ENCODE results near the gene RNF220.

The RNF220 gene

DNA sequence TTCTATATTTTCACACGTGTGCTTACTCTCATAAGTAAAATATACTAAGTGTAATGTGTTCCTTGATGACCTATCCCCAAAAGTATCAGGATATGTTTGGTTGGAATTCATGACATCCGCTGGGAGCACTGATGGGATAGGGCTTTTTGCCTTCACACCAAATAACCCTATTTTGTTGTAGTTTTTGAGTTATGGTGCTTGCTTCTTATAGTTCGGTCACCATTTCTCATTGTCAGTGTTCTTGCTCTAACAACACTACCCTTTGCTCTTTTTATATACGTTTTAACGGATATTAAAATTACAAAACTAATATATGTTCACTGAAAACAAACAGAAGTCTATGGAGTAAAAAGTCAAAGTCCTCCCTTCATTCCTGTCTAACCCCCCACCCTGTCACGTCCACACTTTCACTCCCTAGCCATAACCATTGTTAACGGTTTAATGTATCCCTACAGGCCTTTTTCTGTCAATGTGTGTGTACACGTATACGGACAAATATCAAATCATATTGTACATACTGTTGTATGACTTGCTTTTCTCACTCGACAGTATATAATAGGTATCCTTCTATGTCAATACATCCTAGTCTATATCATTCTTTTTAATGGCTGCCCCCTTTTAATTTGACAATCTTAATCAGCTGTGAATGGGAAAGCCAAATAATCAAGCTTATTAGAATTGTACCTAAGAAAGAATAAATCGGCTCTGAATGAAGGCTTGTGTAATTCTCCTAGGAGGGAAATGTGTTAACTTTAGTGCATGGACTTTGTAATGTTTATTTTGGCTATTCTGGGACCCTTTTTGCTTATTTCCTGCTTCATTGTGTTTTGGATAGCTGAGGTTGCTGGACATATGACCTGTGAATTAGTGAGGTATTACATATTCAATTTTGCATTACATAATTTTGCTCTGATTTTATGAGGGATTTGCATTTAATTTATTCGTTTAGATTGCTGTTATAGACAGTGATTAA lies 3.5 kb upstream of the RNF220 start:
- H3K9me3 ChIP-seq (ENCODE audit: low read depth, low read length), result no peaks in the 10 kb centered on the region
- H3K4me3 ChIP-seq, result no peak overlapping the region
- DNase-seq (ENCODE audit: low read depth, low spot score), result no peak
- H3K36me3 ChIP-seq (ENCODE audit: insufficient read depth, low read length), result no peaks in the 10 kb centered on the region
- no peak overlapping the region for H3K27ac ChIP-seq
- no peak for TF ChIP-seq FOXP2 (optimal IDR thresholded peaks at IDR 0.05; ENCODE audit: control extremely low read depth, extremely low read length, insufficient read depth)
- TF ChIP-seq POLR2AphosphoS5 (IDR thresholded peaks at IDR 0.05; ENCODE audit: borderline replicate concordance, low read depth, low read length), result no peak
- no peak for TF ChIP-seq EZH2 (IDR thresholded peaks at IDR 0.05)
- no peak overlapping the region for H3K9ac ChIP-seq (ENCODE audit: insufficient read length)

DNA sequence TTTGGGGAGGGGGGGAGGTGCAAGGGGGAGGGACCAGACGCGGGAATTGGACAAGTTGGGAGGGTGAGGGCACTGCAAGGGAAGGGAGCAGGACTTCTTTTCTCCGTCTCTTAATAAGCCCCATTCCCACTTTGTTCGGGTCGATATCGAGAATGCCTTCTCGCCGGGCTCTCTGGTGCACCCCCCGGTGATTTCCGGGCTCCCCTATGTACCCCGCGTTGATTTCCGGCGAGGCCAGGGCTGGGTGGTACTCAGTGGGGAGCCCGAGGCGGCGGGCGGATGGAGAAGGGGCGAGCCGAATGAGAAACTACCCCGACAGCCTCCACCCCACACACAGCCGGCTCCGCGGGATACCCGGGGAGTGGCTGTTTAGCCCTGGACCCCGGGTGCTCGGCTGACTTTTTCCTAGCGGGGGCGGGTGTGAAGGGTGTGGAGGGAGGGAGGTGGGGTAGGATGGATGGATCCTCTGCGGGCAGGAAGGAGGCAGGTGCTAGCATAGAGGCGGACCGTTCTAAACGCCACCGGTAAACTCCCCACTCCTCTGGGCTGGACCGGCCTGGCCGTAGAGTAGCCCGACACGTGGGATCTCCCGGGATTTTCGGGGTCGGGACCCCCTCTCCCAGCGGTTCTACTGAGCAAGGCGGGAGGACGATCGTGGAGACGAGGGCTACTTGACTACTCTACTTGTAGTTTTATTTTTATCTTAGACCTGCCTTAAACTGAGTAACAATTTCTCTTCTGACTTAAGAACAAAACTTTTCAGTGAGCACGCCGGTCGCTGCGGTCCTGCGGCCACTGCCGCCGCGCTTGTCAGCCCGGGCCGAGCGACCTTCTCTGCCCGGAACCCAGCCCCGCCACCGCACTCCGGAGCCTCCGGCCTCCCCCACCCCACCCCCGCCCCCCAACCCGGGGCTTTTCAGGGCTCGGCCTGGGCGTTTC lies 1.0 kb downstream of the RNF220 start:
- Histone ChIP-seq H3K27ac (no peak overlapping the region), H3K9ac (ENCODE audit: insufficient read length) (no peak overlapping the region)
- DNase-seq (ENCODE audit: low read depth, low spot score), result no peak

DNA sequence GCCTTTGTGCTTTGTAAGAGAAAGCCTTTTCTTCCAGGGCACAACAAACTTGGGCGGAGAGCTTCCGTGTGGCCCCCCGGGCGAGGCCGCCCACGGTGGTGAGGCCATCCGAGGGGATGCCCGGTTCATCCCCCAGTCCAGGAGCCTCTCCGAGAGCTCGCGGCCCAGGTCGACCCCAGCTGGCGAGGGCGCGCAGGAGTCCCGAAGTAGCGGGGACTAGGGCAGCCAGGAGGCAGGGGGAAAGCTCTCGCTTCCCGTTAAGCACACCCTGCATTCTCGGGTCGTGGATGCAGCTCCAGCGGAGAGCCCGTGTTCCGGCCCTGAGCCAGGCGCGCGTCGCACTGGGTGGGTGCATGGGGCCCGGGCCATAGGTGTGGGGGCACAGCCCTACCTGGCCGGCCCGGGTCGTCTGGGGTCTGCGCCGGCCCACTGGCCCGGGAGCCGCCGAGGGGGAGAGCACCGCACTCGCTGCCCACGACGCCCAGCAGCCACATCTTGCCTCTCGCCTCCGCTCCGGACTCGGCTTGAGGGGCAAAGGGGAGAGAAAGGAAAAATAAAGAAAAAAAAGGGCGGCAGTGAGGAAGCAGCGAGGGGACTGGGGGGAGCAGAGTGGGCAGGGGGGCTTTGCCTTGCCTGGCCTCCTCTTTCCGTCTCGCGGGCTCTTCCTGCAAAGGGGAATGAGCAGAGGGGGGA lies 1.8 kb downstream of the RNF220 start:
- Histone ChIP-seq H3K9ac (ENCODE audit: insufficient read length) (no peak overlapping the region), H3K27ac (no peak overlapping the region), H3K36me3 (ENCODE audit: insufficient read depth, low read length) (no peaks in the 10 kb centered on the region), H3K4me3 (peak overlapping the region; percentile 76; the same call in 1 of the 2 replicates), H3K9me3 (ENCODE audit: low read depth, low read length) (no peaks in the 10 kb centered on the region)
- TF ChIP-seq FOXP2 (optimal IDR thresholded peaks at IDR 0.05; ENCODE audit: control extremely low read depth, extremely low read length, insufficient read depth), result no peak
- TF ChIP-seq POLR2AphosphoS5 (IDR thresholded peaks at IDR 0.05; ENCODE audit: borderline replicate concordance, low read depth, low read length), result no peak
- no peak for TF ChIP-seq EZH2 (IDR thresholded peaks at IDR 0.05)
- DNase-seq (ENCODE audit: low read depth, low spot score), result no peak

More for the DNA sequence above, 1.0 kb downstream of the RNF220 start:
- Histone ChIP-seq H3K9me3 (ENCODE audit: low read depth, low read length) (no peaks in the 10 kb centered on the region), H3K4me3 (peak overlapping the region; percentile 76), H3K36me3 (ENCODE audit: insufficient read depth, low read length) (no peaks in the 10 kb centered on the region)
- no peak for TF ChIP-seq FOXP2 (optimal IDR thresholded peaks at IDR 0.05; ENCODE audit: control extremely low read depth, extremely low read length, insufficient read depth)
- TF ChIP-seq EZH2 (IDR thresholded peaks at IDR 0.05), result peak; percentile 97
- TF ChIP-seq POLR2AphosphoS5 (IDR thresholded peaks at IDR 0.05; ENCODE audit: borderline replicate concordance, low read depth, low read length), result no peak

DNA sequence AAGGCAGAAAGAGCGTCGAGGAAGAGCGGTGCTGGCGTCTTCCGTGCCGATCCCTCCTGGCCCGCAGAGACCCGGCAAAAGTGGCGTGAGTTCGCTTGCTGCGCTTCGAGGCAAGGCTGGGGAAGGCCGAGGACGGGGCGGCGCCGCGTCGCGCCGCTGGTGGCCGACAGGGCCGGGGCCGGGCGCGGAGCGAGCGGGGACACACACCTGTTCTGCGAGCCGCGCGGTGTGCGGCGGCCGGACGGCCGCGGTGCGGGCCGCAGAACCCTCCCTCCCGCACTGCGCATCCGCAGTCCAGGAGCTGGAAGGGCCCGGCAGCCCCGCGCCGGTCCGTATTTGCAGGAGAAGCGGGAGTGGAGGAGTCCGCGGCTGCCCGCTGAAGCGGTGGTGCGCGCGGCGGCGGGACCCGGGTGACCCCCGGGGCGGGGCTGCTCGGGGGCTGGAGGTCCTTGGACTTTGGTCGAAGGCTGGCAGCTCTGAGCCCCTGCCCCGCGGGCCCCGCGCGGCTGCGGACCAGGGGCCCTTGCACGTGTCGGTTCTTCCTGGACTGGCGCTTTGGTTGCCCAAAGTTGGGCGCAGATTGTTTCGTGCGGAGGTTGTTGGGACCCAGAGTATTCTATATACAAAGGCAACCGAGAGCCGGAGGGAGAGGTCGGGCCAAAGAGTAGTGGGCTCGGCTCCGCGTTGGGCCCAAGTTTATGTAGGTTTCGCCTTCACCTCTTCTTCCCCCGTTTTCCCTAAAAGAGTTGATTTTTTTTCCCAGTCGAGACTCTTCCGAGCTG lies 2.6 kb downstream of the RNF220 start:
- TF ChIP-seq FOXP2 (optimal IDR thresholded peaks at IDR 0.05; ENCODE audit: control extremely low read depth, extremely low read length, insufficient read depth), result no peak
- TF ChIP-seq POLR2AphosphoS5 (IDR thresholded peaks at IDR 0.05; ENCODE audit: borderline replicate concordance, low read depth, low read length), result no peak
- no peak for TF ChIP-seq EZH2 (IDR thresholded peaks at IDR 0.05)
- no peak overlapping the region for H3K27ac ChIP-seq
- H3K4me3 ChIP-seq, result no peak overlapping the region
- no peaks in the 10 kb centered on the region for H3K36me3 ChIP-seq (ENCODE audit: insufficient read depth, low read length)
- H3K9ac ChIP-seq (ENCODE audit: insufficient read length), result no peak overlapping the region
- no peaks in the 10 kb centered on the region for H3K9me3 ChIP-seq (ENCODE audit: low read depth, low read length)
- no peak for DNase-seq (ENCODE audit: low read depth, low spot score)

DNA sequence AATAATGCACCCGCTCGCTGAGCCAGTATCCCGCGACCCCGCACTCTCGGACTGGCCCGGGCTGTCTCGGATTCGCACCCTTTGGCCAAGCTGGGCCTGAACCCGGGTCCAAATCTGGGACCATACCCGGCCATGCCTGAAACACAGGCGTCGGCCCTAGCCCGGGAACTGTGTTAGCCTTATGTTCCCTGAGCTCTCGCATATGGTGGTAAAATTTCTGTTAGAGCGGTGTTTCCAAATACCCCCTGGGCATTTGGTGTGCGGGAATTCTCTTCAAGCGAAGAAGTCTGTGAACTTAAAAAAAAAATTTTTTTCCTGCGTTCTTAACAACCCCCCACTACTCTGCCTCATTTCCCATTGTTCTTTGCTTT lies 3.1 kb downstream of the RNF220 start:
- TF ChIP-seq POLR2AphosphoS5 (IDR thresholded peaks at IDR 0.05; ENCODE audit: borderline replicate concordance, low read depth, low read length) (no peak), FOXP2 (optimal IDR thresholded peaks at IDR 0.05; ENCODE audit: control extremely low read depth, extremely low read length, insufficient read depth) (no peak), EZH2 (IDR thresholded peaks at IDR 0.05) (peak; percentile 94)
- Histone ChIP-seq H3K9me3 (ENCODE audit: low read depth, low read length) (no peaks in the 10 kb centered on the region), H3K36me3 (ENCODE audit: insufficient read depth, low read length) (no peaks in the 10 kb centered on the region), H3K9ac (ENCODE audit: insufficient read length) (no peak overlapping the region), H3K27ac (no peak overlapping the region), H3K4me3 (no peak overlapping the region)
- DNase-seq (ENCODE audit: low read depth, low spot score), result no peak

DNA sequence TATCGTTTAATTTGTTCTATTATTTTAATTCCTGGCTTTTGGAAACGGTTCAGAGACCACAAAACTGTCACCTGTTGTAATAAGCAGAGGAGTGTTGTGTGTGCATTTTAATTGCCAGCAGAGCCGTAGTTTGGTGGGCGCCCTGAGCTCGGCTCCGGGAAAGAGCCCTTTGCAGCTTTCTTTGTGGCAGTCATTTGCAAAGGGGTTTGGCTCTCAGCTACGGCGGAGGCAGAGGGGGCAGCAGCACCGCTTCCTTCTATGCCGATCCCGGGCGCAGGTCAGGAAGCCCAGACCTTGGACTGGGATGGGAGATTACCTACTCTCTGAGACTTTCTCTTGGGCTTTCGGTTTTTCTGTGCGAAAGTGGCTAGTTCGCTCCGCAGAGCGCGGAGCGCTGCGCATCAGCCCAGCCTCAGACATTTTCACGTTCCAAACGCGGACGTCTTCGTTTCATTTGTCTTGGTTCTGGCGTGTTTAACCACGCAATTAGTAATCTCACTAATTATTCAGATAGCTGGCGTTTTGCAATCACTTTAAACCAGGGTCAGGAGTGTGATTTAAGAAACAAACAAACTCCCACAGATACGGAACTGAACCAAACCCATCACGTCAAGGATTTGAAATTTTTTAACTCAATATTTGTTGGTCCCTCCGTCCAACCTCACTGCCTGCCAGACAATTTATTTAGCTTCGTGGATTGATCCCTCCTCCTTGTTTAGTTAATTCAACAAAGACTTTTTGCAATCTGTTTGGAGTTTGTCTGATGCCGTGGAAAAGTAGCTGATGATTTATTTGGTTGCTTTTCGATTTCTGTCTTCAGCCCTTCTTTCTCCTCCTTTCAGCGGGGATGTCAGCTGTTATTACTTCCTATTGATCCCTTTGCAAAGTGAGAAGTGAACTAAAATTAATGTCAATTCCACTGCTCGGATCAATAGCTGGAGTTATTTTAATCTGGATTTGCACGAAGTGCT lies 3.9 kb downstream of the RNF220 start:
- H3K4me3 ChIP-seq, result peak overlapping the region; percentile 24; the same call in 1 of the 2 replicates
- H3K9me3 ChIP-seq (ENCODE audit: low read depth, low read length), result no peaks in the 10 kb centered on the region
- H3K27ac ChIP-seq, result no peak overlapping the region
- H3K9ac ChIP-seq (ENCODE audit: insufficient read length), result no peak overlapping the region
- DNase-seq (ENCODE audit: low read depth, low spot score), result no peak
- TF ChIP-seq POLR2AphosphoS5 (IDR thresholded peaks at IDR 0.05; ENCODE audit: borderline replicate concordance, low read depth, low read length) (no peak), EZH2 (IDR thresholded peaks at IDR 0.05) (no peak), FOXP2 (optimal IDR thresholded peaks at IDR 0.05; ENCODE audit: control extremely low read depth, extremely low read length, insufficient read depth) (no peak)
- H3K36me3 ChIP-seq (ENCODE audit: insufficient read depth, low read length), result no peaks in the 10 kb centered on the region

Measured in SK-N-MC (cell line).